Muscle layer of duodenum (tissue), 2 donors: ENCODE measurements around the gene AHI1.
"Not testable (repeated sequence)": the region's sequence is repeated elsewhere in the genome, so short reads cannot be mapped to it uniquely, and the experiment has no call there.

Experiments used
- H3K27ac ChIP-seq: one replicate; pipeline ENCODE4 v1.7.0; 2013; ENCODE audit warnings: mild to moderate bottlenecking, low read length
- H3K27me3 ChIP-seq: one replicate; pipeline ENCODE4 v1.7.0; 2013; ENCODE audit warnings: low read depth, mild to moderate bottlenecking, control low read depth, low read length
- H3K36me3 ChIP-seq, 2 donors: one replicate each; pipeline ENCODE4 v1.7.0; 2013; ENCODE audit warnings: low read length in 2 of 2, control low read depth in 1 of 2, mild to moderate bottlenecking in 1 of 2; ENCODE audit not compliant: insufficient read depth in 2 of 2, control insufficient read depth in 1 of 2
- H3K4me1 ChIP-seq, 2 donors: one replicate each; pipeline ENCODE4 v1.7.0; 2013; ENCODE audit warnings: low read length in 2 of 2, mild to moderate bottlenecking in 2 of 2, control low read depth in 1 of 2, moderate library complexity in 1 of 2; ENCODE audit not compliant: insufficient read depth in 2 of 2, control insufficient read depth in 1 of 2
- H3K4me3 ChIP-seq, 2 donors: one replicate each; pipeline ENCODE4 v1.7.0; 2013; ENCODE audit warnings: low read length in 2 of 2, low read depth in 1 of 2, mild to moderate bottlenecking in 1 of 2
- H3K9me3 ChIP-seq, 2 donors: one replicate each; pipeline ENCODE4 v1.7.0; 2013; ENCODE audit warnings: low read length in 2 of 2, control low read depth in 1 of 2, mild to moderate bottlenecking in 1 of 2; ENCODE audit not compliant: control insufficient read depth in 1 of 2
- donor health status: healthy.

AHI1 gene

DNA sequence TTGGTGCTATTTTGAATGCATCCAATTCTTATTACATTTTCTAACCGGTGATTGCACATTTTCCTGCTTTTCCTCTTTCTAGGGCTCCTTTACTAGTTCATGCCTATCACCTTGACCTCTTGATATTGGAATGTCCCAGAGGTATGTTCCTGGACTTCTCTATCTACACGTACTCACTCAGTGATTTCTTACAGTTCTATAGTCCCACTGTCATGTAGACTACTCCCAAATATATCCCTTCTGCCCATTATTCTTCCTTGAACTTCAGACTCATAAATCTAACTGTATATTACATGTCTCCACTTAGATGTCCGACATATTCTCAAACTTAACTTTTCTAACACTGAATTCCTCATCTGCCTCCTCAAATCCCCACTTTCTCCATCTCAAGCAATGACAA is 7.2 kb upstream of the AHI1 start:
- no peaks in the 10 kb centered on the region for H3K4me1 ChIP-seq
- H3K9me3 ChIP-seq, result no peaks in the 10 kb centered on the region
- H3K27ac ChIP-seq, result no peak overlapping the region

DNA sequence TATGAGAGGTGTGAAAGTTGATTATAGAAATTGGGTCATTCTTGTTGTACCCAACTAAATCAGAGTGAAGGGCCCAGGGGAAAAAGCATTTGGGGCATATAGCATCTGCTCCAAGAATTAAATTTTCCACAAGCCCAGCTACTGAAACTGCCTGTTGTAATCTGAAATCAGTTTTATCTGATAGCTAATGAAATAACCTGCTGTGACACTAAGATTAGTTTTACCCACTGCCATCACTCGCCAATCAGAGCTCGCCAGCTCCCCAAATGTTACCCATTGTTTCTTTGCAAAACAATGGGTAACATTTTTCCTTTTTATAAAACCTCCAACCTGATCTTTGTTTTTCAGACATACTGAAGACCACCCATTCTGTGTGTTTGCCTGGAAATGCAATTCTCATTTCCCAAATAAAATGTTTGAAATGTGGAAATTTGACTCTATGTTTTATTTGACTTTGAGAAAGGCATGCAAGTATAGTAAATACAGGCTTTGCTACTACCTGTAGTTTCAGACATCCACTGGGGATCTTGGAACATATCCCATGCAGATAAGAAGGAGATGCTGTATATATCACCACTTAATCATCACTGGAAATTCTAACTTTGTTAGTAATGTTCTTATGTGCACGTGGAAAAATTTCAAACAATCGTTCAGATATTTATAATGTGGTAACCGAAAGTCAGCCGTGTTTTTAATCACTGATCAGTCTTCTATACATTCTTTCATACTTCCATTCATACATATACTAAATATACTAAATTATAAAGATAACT is 6.3 kb upstream of the AHI1 start:
- H3K9me3 ChIP-seq, result no peaks in the 10 kb centered on the region
- peaks cover 0 to under 1% of the 10 kb centered on the region in 2 donors for H3K4me1 ChIP-seq
- no peaks in the 10 kb centered on the region for H3K36me3 ChIP-seq
- no peaks in the 10 kb centered on the region for H3K27me3 ChIP-seq
- no peak overlapping the region for H3K4me3 ChIP-seq
- no peak overlapping the region for H3K27ac ChIP-seq

More for the DNA sequence above, 7.2 kb upstream of the AHI1 start:
- H3K4me3 ChIP-seq, result no peak overlapping the region
- no peaks in the 10 kb centered on the region for H3K27me3 ChIP-seq
- no peaks in the 10 kb centered on the region for H3K36me3 ChIP-seq

DNA sequence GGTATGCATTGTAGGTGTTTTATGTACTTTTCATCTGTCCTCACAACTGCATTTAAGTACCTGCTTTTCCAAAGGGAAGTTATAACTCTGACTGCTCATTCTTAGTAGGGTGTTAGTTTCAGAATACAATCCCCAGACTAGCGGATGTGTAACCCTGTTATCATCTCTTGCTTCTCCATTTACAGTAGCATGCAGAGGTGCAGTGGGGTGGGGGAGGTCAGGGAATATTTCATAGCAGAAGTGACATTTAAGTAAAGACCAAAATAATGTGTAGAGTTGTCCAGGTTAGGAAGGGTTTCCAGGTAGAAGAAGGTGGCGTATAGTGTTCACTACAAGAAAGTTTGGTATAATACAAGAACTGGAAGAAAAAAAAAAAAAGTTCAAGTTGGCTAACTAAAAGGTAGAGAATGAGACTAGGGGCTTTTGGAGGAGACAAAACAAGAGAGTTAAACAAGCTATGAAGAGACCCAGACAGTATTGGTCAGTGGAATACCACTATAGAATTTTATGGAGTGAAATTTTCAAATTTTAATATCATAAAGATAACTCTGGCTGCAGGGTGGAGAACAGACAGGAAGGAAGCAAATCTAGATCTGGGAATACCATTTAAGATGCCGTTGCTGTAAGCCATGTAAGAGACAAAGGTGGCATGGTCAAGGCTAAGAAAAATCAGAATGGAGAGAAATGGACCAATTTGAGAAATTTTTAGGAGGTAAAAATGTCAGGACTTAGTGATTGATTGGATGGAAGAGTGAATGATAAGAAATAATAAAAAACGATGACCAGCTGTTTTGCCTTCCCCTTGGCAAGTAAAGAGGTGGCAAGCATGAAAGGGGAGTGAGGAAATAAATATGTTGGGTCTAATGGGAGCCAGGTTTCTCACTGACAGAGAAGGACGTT is 2.2 kb upstream of the AHI1 start:
- no peaks in the 10 kb centered on the region for H3K9me3 ChIP-seq
- H3K4me1 ChIP-seq, result peaks cover 0 to 4% of the 10 kb centered on the region in 2 donors
- H3K4me3 ChIP-seq, result no peak overlapping the region
- no peak overlapping the region for H3K27ac ChIP-seq
- peaks cover 0 to 12% of the 10 kb centered on the region in 2 donors for H3K36me3 ChIP-seq
- H3K27me3 ChIP-seq, result no peaks in the 10 kb centered on the region

DNA sequence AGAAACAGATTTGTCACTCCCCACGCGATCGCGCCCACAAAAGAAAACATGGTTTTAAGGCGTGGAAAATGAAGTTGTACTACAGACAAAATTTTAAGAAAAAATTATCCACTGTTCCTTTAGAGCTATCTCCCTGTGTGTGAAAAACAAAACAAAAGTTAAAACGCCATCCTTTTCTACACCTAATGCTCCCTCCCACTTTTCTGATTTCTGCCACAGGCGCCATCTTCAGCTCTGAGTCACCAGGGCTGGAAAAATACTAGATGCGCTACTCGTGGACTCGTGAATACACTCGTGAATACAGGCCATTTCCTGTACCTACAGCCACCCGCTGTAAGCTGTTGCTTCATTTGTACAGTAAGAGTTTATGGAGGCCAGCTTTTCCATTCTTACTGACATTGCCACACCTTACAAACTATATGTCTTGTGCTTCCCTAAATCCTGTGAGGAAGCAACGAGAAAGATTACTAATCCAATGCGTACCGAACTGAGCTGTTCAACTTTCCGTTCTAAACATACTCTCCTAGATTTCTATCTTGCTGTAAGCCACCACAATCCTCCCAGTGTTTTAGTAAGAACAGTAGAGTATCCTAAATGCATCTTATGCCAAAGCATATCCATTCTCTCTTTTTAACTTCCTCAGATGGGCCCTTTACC is 773 bp upstream of the AHI1 start:
- Histone ChIP-seq H3K4me1 (peaks cover 0 to 4% of the 10 kb centered on the region in 2 donors), H3K27me3 (no peaks in the 10 kb centered on the region), H3K9me3 (no peaks in the 10 kb centered on the region), H3K27ac (peak overlapping the region; percentile 98), H3K36me3 (peaks cover 0 to 12% of the 10 kb centered on the region in 2 donors), H3K4me3 (peak overlapping the region; percentile 83 to 91)

DNA sequence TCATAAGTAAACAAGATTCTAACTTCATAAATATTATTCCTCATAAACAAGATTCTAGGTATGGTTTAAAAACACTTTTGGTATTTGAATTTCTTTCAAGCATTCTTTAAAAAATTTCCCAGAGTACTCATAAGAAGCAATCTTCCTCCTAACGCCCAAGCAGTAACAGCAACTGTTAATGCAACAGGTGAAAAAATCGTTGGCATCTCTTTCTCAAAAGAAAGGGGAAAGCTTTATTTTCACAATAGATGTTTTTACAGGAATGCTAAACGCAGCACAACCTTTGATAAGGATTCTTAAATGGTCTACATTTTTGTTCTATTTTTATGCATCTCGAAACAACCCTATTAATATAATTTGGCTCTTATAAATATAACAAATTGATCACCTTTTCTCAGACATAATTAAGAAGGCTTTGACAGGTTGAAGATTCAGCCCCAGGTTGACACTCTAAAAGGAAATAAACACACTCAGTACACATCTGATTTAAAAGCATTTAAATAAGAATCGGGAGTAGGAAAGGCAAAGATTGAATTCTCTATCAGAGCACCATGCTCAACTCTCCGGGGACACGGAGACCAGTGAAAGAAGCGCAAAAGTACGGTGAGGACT is 634 bp downstream of the AHI1 start:
- H3K4me1 ChIP-seq, result peaks cover 0 to 4% of the 10 kb centered on the region in 2 donors
- H3K27me3 ChIP-seq, result no peaks in the 10 kb centered on the region
- H3K9me3 ChIP-seq, result no peaks in the 10 kb centered on the region
- H3K4me3 ChIP-seq, result peak overlapping the region; percentile 83 to 91
- H3K27ac ChIP-seq, result peak overlapping the region; percentile 98
- H3K36me3 ChIP-seq, result peaks cover 0 to 12% of the 10 kb centered on the region in 2 donors

DNA sequence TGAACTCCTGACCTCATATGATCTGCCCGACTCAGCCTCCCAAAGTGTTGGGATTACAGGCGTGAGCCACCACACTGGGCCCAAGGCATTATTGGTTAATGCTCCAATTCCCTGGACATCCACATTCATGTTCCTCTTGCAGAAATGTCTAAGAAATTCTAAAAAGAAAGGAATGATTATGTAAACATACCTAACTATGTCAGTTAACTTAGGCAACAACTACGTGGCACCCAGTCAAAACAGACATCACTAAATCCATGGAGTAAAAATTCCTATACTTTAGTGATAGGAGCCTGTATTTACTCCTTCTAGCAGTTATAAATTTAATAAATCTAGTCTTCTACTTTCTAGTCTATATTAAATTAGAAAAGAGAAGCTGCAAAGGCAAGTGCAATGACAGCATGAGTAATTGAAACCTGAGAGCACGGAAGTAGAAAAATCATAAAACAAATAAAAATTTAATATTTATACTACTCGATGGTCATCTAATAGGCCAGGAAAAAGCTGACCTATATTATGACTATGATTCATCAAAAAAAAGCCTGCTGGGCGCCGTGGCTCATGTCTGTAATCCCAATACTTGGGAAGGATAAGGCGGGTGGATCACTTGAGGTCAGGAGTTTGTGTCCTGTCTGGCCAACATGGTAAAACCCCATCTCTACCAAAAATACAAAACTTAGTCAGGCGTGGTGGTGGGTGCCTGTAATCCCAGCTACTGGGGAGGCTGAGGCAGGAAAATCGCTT is 4.2 kb downstream of the AHI1 start:
- Histone ChIP-seq H3K4me3 (no peak overlapping the region), H3K4me1 (no peaks in the 10 kb centered on the region), H3K27ac (no peak overlapping the region), H3K36me3 (peaks cover 29 to 41% of the 10 kb centered on the region in 2 donors), H3K27me3 (no peaks in the 10 kb centered on the region), H3K9me3 (no peaks in the 10 kb centered on the region)

DNA sequence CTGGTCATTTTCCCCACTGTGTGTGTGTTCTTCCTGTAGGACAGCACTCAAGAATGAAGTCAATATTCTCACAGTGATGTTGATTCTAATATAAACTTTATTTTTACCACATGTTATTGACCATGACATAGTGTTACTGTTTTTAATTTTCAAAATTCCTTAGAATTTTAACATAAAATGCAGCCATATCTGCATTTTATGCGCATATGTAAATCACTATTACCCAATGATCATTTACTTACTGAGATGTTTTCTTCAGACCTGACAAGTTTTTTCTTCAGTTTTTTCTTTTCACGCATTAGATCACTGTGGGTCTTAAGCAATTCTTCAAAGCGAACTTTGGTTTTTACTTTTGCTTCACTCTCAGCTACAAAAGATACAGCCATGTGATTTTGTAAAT is 7.2 kb downstream of the AHI1 start:
- Histone ChIP-seq H3K4me3 (no peak overlapping the region), H3K4me1 (no peaks in the 10 kb centered on the region), H3K36me3 (peaks cover 29 to 46% of the 10 kb centered on the region in 2 donors), H3K27ac (no peak overlapping the region), H3K27me3 (no peaks in the 10 kb centered on the region), H3K9me3 (no peaks in the 10 kb centered on the region)

DNA sequence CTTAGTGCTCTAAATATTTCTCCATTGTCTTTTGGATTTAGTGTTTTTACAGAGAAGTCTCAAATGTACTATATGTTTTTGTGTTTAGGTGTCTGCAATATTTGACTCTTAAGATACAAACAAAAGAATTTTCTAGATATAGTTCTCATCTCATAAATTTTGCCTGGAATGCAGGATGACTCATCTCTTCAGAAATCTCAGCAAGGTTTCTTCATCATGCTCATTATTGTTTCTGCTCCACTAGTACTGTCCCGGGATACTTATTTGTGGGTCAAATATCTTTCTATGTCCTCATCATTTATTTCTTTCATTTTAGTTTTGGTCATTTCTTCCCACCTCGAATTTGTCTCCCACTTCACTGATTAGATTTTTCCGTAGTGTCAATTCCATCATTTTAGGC is 9.5 kb downstream of the AHI1 start:
- Histone ChIP-seq H3K36me3 (peaks cover 37 to 62% of the 10 kb centered on the region in 2 donors), H3K27me3 (no peaks in the 10 kb centered on the region), H3K4me1 (no peaks in the 10 kb centered on the region), H3K4me3 (no peak overlapping the region), H3K27ac (no peak overlapping the region), H3K9me3 (peaks cover 0 to 6% of the 10 kb centered on the region in 2 donors)

DNA sequence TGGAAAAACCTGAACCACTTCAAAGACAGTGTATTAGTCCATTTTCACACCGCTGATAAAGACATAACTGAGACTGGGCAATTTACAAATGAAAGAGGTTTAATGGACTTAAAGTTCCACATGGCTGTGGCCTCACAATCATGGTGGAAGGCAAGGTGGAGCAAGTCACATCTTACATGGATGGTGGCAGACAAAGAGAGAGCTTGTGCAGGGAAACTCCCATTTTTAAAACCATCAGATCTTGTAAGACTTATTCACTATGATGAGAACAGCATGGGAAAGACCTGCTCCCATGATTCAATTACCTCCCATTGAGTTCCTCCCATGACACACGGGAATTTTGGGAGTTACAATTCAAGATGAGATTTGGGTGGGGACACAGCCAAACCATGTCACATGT is 13.6 kb downstream of the AHI1 start:
- not testable (repeated sequence) for H3K4me1 ChIP-seq, H3K27ac ChIP-seq, H3K4me3 ChIP-seq, H3K27me3 ChIP-seq
- peaks cover 18 to 20% of the 10 kb centered on the region in 2 donors for H3K9me3 ChIP-seq
- peaks cover 26 to 74% of the 10 kb centered on the region in 2 donors for H3K36me3 ChIP-seq

DNA sequence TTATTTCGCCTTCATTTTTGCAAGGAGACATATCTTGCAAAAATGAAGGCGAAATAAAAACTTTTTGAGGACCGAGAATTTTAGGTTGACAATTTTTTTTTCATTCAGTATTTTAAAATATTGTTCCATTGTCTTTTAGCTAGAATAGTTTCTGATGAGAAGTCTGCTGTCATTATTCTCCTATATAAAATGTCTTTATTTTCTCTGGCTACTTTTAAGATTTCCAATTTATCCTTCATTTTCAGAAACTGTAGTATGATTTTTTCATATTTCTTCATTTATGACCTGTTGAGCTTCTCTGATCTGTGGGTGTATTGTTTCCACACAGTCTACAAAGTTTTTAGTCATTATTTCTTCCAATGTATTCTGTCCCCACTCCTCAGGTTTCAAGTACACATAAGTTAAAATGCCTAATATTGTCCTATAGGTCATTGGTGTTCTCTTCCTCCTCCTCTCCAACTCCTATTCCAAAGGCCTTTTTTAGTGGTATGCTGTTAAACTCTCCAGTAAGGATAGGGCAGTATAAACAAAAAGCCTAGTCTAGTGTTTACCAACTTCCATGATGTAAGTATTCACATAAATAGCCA is 15.7 kb downstream of the AHI1 start:
- no peaks in the 10 kb centered on the region for H3K27me3 ChIP-seq
- H3K4me1 ChIP-seq, result no peaks in the 10 kb centered on the region
- H3K9me3 ChIP-seq, result peaks cover 20 to 22% of the 10 kb centered on the region in 2 donors
- no peak overlapping the region for H3K27ac ChIP-seq
- H3K36me3 ChIP-seq, result peaks cover 21 to 68% of the 10 kb centered on the region in 2 donors
- no peak overlapping the region for H3K4me3 ChIP-seq
